ENCODE measurements around the gene REXO4.

GRCh38 chr9:133423216-133423615, 5.4 kb upstream of the REXO4 start:
- TF ChIP-seq GATA3 (IDR thresholded peaks at IDR 0.05; ENCODE audit: low read depth, low read length) (no peak), GATA2 (IDR thresholded peaks at IDR 0.05; ENCODE audit: low read depth, low read length) (no peak)

All from SH-SY5Y (cell line).